Panc1 (cell line): Measurements from ENCODE around the gene VIPR2.

Experiments
- POLR2AphosphoS5 ChIP-seq: IDR thresholded peaks from 2 replicates; pipeline ENCODE4 v1.6.1; 2012; ENCODE audit warnings: mild to moderate bottlenecking, low read depth, low read length, moderate library complexity
- REST ChIP-seq, 2 experiments: IDR thresholded peaks; 2 replicates each; pipeline ENCODE4 v1.6.1; 2011 to 2012; ENCODE audit warnings: low read depth in 2 of 2, control low read depth in 1 of 2, low read length in 1 of 2, mild to moderate bottlenecking in 1 of 2, moderate library complexity in 1 of 2; ENCODE audit not compliant: insufficient read depth in 1 of 2
- SIN3A ChIP-seq: IDR thresholded peaks from 2 replicates; pipeline ENCODE4 v1.6.1; 2012; ENCODE audit warnings: low read depth, mild to moderate bottlenecking, low read length, moderate library complexity, borderline replicate concordance; ENCODE audit not compliant: insufficient read depth
- TCF7L2 ChIP-seq: IDR thresholded peaks from 2 replicates; pipeline ENCODE4 v1.6.1; 2011; ENCODE audit warnings: mild to moderate bottlenecking, low read depth, low read length, inconsistent platforms
- TF ChIP-seq, protein P1 (sequence below): fragments of 450-650 bp; IDR thresholded peaks from 2 replicates; pipeline ENCODE4 v1.5.1; 2017; ENCODE audit warnings: mild to moderate bottlenecking

DNA sequence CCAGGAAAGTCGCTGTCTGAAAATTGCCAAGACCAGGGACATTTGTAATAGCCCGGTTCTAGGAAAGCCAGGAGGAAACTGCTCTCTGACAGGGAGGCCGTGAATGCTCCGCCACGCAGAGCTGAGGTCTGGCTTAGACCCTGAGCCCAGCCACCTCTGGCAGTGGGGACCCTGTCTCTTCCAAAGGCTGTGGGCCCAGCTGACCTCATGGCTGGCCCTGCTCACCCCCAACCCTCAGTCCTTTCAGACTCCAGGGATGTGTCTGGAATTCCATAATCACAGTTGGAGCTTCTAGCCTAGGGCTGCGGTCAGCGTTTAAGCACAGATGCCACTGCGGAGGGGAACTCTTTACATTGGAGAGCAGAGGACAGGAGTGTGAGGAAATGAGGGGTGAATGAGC is 6.6 kb upstream of the VIPR2 start:
- TF ChIP-seq, protein P1, sequence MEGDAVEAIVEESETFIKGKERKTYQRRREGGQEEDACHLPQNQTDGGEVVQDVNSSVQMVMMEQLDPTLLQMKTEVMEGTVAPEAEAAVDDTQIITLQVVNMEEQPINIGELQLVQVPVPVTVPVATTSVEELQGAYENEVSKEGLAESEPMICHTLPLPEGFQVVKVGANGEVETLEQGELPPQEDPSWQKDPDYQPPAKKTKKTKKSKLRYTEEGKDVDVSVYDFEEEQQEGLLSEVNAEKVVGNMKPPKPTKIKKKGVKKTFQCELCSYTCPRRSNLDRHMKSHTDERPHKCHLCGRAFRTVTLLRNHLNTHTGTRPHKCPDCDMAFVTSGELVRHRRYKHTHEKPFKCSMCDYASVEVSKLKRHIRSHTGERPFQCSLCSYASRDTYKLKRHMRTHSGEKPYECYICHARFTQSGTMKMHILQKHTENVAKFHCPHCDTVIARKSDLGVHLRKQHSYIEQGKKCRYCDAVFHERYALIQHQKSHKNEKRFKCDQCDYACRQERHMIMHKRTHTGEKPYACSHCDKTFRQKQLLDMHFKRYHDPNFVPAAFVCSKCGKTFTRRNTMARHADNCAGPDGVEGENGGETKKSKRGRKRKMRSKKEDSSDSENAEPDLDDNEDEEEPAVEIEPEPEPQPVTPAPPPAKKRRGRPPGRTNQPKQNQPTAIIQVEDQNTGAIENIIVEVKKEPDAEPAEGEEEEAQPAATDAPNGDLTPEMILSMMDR: no peak
- no peak for TF ChIP-seq TCF7L2
- TF ChIP-seq REST (IDR thresholded peaks at IDR 0.05; ENCODE audit: insufficient read depth in 1 of 2, low read depth in 2 of 2, low read length in 1 of 2): no peak
- TF ChIP-seq SIN3A: no peak
- TF ChIP-seq POLR2AphosphoS5: no peak
